Esophagus squamous epithelium (tissue), 4 donors: ENCODE data around the gene POLD4.

ENCODE experiments used
- POLR2A ChIP-seq, 4 donors: fragments of 450-650 bp; IDR thresholded peaks; one replicate each; pipeline ENCODE4 v1.6.1; 2017; ENCODE audit warnings: antibody characterized with exemption in 4 of 4, mild to moderate bottlenecking in 4 of 4, moderate library complexity in 3 of 4
- TF ChIP-seq, protein P1 (sequence below), 6 experiments: fragments of 450-650 bp in 4 of 6; fragments of 200-600 bp in 2 of 6; sonication (generic) in 2 of 6; IDR thresholded peaks; one replicate each; pipeline ENCODE4 v1.5.1; 2016 to 2019; ENCODE audit warnings: antibody characterized with exemption in 6 of 6, mild to moderate bottlenecking in 4 of 6, moderate library complexity in 4 of 6

DNA sequence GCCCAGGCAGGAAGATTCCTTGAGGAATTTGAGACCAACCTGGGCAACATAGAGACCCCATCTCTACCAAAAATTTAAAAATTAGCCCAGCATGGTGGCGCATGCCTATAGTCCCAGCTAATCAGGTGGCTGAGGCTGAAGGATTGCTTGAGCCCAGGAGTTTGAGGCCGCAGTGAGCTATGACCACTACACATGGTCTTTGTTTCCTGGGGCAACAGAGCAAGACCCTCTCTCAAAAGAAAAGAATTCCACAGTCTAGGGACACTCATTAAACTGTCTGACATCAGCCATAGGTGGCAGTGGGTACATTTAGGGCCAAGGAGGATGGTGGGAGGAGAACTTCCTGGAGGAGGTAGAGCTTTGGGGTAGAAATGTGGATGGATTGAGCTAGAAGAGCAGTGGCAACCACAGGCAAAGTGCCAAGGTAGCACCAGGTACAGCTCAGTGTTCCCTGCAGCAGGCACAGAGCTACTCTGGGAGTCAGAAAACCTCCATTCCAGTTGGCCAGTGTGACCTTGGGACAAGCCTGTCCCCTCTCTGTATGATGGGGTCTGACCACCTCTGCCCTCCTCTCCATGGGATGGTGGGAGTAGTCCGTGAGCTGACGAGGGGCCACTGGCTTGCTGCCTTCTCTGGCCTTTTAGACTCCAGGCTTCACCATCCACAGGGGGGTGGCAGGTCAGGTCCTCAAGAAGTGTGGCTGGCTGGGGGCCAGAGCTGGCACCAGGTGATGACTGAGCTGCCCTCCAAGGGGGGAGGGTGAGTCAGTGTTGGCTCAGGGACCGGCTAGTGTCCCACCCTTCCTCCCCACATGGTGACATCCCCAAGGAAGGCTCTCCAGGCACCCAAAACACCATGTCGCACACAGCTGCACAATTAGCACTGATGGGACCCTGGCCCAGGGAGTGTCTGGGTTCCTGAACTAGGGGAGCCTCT, 23.8 kb upstream of the POLD4 start:
- TF ChIP-seq, protein P1, sequence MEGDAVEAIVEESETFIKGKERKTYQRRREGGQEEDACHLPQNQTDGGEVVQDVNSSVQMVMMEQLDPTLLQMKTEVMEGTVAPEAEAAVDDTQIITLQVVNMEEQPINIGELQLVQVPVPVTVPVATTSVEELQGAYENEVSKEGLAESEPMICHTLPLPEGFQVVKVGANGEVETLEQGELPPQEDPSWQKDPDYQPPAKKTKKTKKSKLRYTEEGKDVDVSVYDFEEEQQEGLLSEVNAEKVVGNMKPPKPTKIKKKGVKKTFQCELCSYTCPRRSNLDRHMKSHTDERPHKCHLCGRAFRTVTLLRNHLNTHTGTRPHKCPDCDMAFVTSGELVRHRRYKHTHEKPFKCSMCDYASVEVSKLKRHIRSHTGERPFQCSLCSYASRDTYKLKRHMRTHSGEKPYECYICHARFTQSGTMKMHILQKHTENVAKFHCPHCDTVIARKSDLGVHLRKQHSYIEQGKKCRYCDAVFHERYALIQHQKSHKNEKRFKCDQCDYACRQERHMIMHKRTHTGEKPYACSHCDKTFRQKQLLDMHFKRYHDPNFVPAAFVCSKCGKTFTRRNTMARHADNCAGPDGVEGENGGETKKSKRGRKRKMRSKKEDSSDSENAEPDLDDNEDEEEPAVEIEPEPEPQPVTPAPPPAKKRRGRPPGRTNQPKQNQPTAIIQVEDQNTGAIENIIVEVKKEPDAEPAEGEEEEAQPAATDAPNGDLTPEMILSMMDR (IDR thresholded peaks at IDR 0.05): no peak
- TF ChIP-seq POLR2A (IDR thresholded peaks at IDR 0.05): no peak
